ENCODE measurements around the gene PRPSAP2. TPM values are rescaled to one million over a fixed set of nuclear protein-coding genes. Genes with fewer than 3 reads are reported as not detected.
A peak's percentile ranks its signal among the peaks of the same experiment; 100 is the strongest.
"Not testable (repeated sequence)": the region's sequence is repeated elsewhere in the genome, so short reads cannot be mapped to it uniquely, and the experiment has no call there.

Gene PRPSAP2
- total and polyA plus RNA-seq, 3 experiments from 2014 or later = 38.4 to 51.6 (median 49.7) TPM

GRCh38 chr17:18864996-18865395 lies 7.1 kb downstream of the PRPSAP2 start:
- POLR2A ChIA-PET; H3K36me3 ChIP-seq (ENCODE audit: insufficient read depth, low read length); CTCF ChIA-PET; H3K27ac Mint-ChIP-seq; H3K27ac ChIP-seq (ENCODE audit: low read depth, low read length); H3K4me3 ChIP-seq (ENCODE audit: low read length); H3K4me3 Mint-ChIP-seq; H3K27me3 Mint-ChIP-seq; H3K9me3 ChIP-seq (ENCODE audit: low read length); DNase-seq; H3K9me3 Mint-ChIP-seq; H3K27me3 ChIP-seq (ENCODE audit: insufficient read depth, low read length, poor library complexity, severe bottlenecking): not testable (repeated sequence)
- peaks cover 11% of the 10 kb centered on the region for H3K4me1 ChIP-seq (ENCODE audit: insufficient read depth, low read length)
- Mint-ChIP-seq H3K4me1 (peaks cover 22 to 43% (median 36%) of the 10 kb centered on the region in 3 donors), H3K36me3 (peaks cover 3 to 39% (median 6%) of the 10 kb centered on the region in 3 donors)

GRCh38 chr17:18866866-18867813 lies 9.2 kb downstream of the PRPSAP2 start:
- POLR2A ChIA-PET = no interaction called here
- Mint-ChIP-seq H3K4me3 (no peak overlapping the region), H3K4me1 (peaks cover 7 to 25% (median 17%) of the 10 kb centered on the region in 3 donors), H3K36me3 (peaks cover 3 to 53% (median 10%) of the 10 kb centered on the region in 3 donors), H3K9me3 (no peaks in the 10 kb centered on the region), H3K27me3 (no peaks in the 10 kb centered on the region), H3K27ac (peak overlapping the region in 3 of 8 donors; percentile 47 to 71 (median 55))
- Histone ChIP-seq H3K27me3 (ENCODE audit: insufficient read depth, low read length, poor library complexity, severe bottlenecking) (no peaks in the 10 kb centered on the region), H3K36me3 (ENCODE audit: insufficient read depth, low read length) (no peaks in the 10 kb centered on the region), H3K4me3 (ENCODE audit: low read length) (no peak overlapping the region), H3K4me1 (ENCODE audit: insufficient read depth, low read length) (no peaks in the 10 kb centered on the region), H3K27ac (ENCODE audit: low read depth, low read length) (no peak overlapping the region), H3K9me3 (ENCODE audit: low read length) (no peaks in the 10 kb centered on the region)
- DNase-seq = no peak
- CTCF ChIA-PET = interaction anchor here (0.9 to 1.1 kb wide), 3 partner anchors 8 to 94 kb away, joined by 3 to 5 read pairs (median 4); partner anchors contain the start of gene PRPSAP2

GRCh38 chr17:18877104-18877645 lies 19.2 kb downstream of the PRPSAP2 start:
- no peaks in the 10 kb centered on the region for H3K27me3 Mint-ChIP-seq
- peaks cover 36% of the 10 kb centered on the region for H3K36me3 ChIP-seq (ENCODE audit: insufficient read depth, low read length)

GRCh38 chr17:18888766-18889290 lies 30.9 kb downstream of the PRPSAP2 start:
- no peaks in the 10 kb centered on the region for H3K9me3 ChIP-seq (ENCODE audit: low read length)
- H3K4me3 ChIP-seq (ENCODE audit: low read length) = no peak overlapping the region
- H3K27me3 Mint-ChIP-seq = no peaks in the 10 kb centered on the region
- POLR2A ChIA-PET = no interaction called here
- no peaks in the 10 kb centered on the region for H3K9me3 Mint-ChIP-seq
- H3K36me3 ChIP-seq (ENCODE audit: insufficient read depth, low read length) = peaks cover 17% of the 10 kb centered on the region
- H3K27ac ChIP-seq (ENCODE audit: low read depth, low read length) = no peak overlapping the region
- DNase-seq = no peak
- H3K27ac Mint-ChIP-seq = peak overlapping the region in 1 of 8 donors; percentile 19
- CTCF ChIA-PET = no interaction called here
- H3K4me1 Mint-ChIP-seq = peaks cover 2 to 14% (median 9%) of the 10 kb centered on the region in 3 donors
- no peaks in the 10 kb centered on the region for H3K4me1 ChIP-seq (ENCODE audit: insufficient read depth, low read length)
- H3K27me3 ChIP-seq (ENCODE audit: insufficient read depth, low read length, poor library complexity, severe bottlenecking) = no peaks in the 10 kb centered on the region
- H3K36me3 Mint-ChIP-seq = peaks cover 8 to 63% (median 21%) of the 10 kb centered on the region in 3 donors
- no peak overlapping the region for H3K4me3 Mint-ChIP-seq

More at GRCh38 chr17:18877104-18877645, 19.2 kb downstream of the PRPSAP2 start:
- no peak for DNase-seq
- H3K9me3 ChIP-seq (ENCODE audit: low read length) = no peaks in the 10 kb centered on the region
- Mint-ChIP-seq H3K9me3 (no peaks in the 10 kb centered on the region), H3K4me3 (no peak overlapping the region), H3K27ac (peak overlapping the region in 1 of 8 donors; percentile 55), H3K4me1 (peaks cover 0 to 4% (median 2%) of the 10 kb centered on the region in 3 donors), H3K36me3 (peaks cover 4 to 70% (median 16%) of the 10 kb centered on the region in 3 donors)
- H3K4me3 ChIP-seq (ENCODE audit: low read length) = no peak overlapping the region
- CTCF ChIA-PET = no interaction called here
- H3K27ac ChIP-seq (ENCODE audit: low read depth, low read length) = no peak overlapping the region
- H3K4me1 ChIP-seq (ENCODE audit: insufficient read depth, low read length) = no peaks in the 10 kb centered on the region
- POLR2A ChIA-PET = no interaction called here
- no peaks in the 10 kb centered on the region for H3K27me3 ChIP-seq (ENCODE audit: insufficient read depth, low read length, poor library complexity, severe bottlenecking)

GRCh38 chr17:18889658-18890057 lies 31.7 kb downstream of the PRPSAP2 start:
- Mint-ChIP-seq H3K4me1 (peaks cover 2 to 14% (median 9%) of the 10 kb centered on the region in 3 donors), H3K27ac (no peak overlapping the region), H3K9me3 (no peaks in the 10 kb centered on the region), H3K36me3 (peaks cover 8 to 61% (median 21%) of the 10 kb centered on the region in 3 donors), H3K4me3 (no peak overlapping the region), H3K27me3 (no peaks in the 10 kb centered on the region)
- Histone ChIP-seq H3K27ac (ENCODE audit: low read depth, low read length) (no peak overlapping the region), H3K9me3 (ENCODE audit: low read length) (no peaks in the 10 kb centered on the region), H3K4me1 (ENCODE audit: insufficient read depth, low read length) (no peaks in the 10 kb centered on the region), H3K4me3 (ENCODE audit: low read length) (no peak overlapping the region), H3K27me3 (ENCODE audit: insufficient read depth, low read length, poor library complexity, severe bottlenecking) (no peaks in the 10 kb centered on the region), H3K36me3 (ENCODE audit: insufficient read depth, low read length) (peaks cover 14% of the 10 kb centered on the region)
- no peak for DNase-seq
- POLR2A ChIA-PET = no interaction called here
- CTCF ChIA-PET = no interaction called here

DNA sequence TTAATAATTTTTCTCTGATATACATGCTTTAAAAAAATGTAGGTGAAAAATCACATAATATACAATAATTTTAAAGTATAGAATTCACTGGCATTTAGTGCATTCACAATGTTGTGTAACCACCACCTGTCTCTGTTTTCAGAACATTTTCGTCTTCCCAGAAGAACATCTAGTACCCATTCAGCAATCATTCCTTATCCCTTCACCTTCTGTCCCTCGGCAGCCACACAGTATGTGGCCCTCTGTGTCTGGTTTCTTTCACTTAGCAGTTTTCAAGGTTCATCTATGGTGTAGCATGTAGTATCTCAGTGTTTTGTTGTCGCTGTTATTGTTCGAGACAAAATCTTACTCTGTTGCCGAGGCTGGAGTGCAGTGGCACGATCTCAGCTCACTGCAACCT lies 33.6 kb downstream of the PRPSAP2 start:
- Histone ChIP-seq H3K9me3 (ENCODE audit: low read length) (no peaks in the 10 kb centered on the region), H3K27ac (ENCODE audit: low read depth, low read length) (no peak overlapping the region), H3K36me3 (ENCODE audit: insufficient read depth, low read length) (peaks cover 11% of the 10 kb centered on the region), H3K4me1 (ENCODE audit: insufficient read depth, low read length) (no peaks in the 10 kb centered on the region), H3K27me3 (ENCODE audit: insufficient read depth, low read length, poor library complexity, severe bottlenecking) (no peaks in the 10 kb centered on the region), H3K4me3 (ENCODE audit: low read length) (no peak overlapping the region)
- H3K4me1 Mint-ChIP-seq = peaks cover 5 to 19% (median 15%) of the 10 kb centered on the region in 3 donors
- ChIA-PET POLR2A (no interaction called here), CTCF (no interaction called here)
- no peak overlapping the region for H3K4me3 Mint-ChIP-seq
- no peaks in the 10 kb centered on the region for H3K27me3 Mint-ChIP-seq
- DNase-seq = no peak
- peak overlapping the region in 2 of 8 donors; percentile 3 to 47 for H3K27ac Mint-ChIP-seq
- no peaks in the 10 kb centered on the region for H3K9me3 Mint-ChIP-seq
- peaks cover 8 to 60% (median 19%) of the 10 kb centered on the region in 3 donors for H3K36me3 Mint-ChIP-seq

DNA sequence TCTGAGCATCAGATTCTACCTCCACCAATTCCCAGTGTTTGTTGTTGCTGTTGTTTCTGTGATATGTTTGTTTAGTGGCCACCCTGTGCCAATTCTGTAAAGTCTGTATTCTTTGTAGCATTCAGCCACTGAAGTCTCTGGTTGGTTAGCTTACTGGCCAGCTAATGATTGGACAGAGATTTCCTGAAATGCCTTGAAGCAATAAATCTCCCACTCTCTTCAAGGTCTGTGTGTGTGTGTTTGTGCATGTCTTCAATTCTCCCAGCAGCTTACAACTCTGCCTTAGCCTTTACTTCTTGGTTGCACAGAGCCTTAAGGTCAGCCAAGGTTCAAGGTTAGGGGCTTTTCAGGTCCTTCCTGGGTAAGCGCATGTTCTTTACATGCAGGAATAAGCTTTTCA lies 38.2 kb downstream of the PRPSAP2 start:
- H3K27ac Mint-ChIP-seq = no peak overlapping the region
- Histone ChIP-seq H3K9me3 (ENCODE audit: low read length) (no peaks in the 10 kb centered on the region), H3K4me3 (ENCODE audit: low read length) (no peak overlapping the region), H3K36me3 (ENCODE audit: insufficient read depth, low read length) (peaks cover 6% of the 10 kb centered on the region), H3K27me3 (ENCODE audit: insufficient read depth, low read length, poor library complexity, severe bottlenecking) (no peaks in the 10 kb centered on the region), H3K27ac (ENCODE audit: low read depth, low read length) (no peak overlapping the region), H3K4me1 (ENCODE audit: insufficient read depth, low read length) (peaks cover 15% of the 10 kb centered on the region)
- H3K9me3 Mint-ChIP-seq = no peaks in the 10 kb centered on the region
- H3K36me3 Mint-ChIP-seq = peaks cover 11 to 54% (median 16%) of the 10 kb centered on the region in 3 donors
- CTCF ChIA-PET = interaction anchor here (0.7 to 1.9 kb wide), 3 partner anchors 35 to 622 kb away, joined by 3 to 4 read pairs (median 3); no protein-coding TSS in a partner anchor
- no peaks in the 10 kb centered on the region for H3K27me3 Mint-ChIP-seq
- DNase-seq = no peak
- H3K4me1 Mint-ChIP-seq = peaks cover 17 to 49% (median 40%) of the 10 kb centered on the region in 3 donors
- H3K4me3 Mint-ChIP-seq = no peak overlapping the region
- POLR2A ChIA-PET = interaction anchor here (0.7 kb wide), 1 partner anchor 79 kb away, joined by 8 read pairs; no protein-coding TSS in a partner anchor

- Histone ChIP-seq H3K4me3 (ENCODE audit: low read length) (no peak overlapping the region), H3K27ac (ENCODE audit: low read depth, low read length) (no peak overlapping the region), H3K4me1 (ENCODE audit: insufficient read depth, low read length) (peaks cover 23% of the 10 kb centered on the region), H3K36me3 (ENCODE audit: insufficient read depth, low read length) (peaks cover 4% of the 10 kb centered on the region), H3K9me3 (ENCODE audit: low read length) (no peaks in the 10 kb centered on the region), H3K27me3 (ENCODE audit: insufficient read depth, low read length, poor library complexity, severe bottlenecking) (no peaks in the 10 kb centered on the region)
- CTCF ChIA-PET = interaction anchor here (1.5 kb wide), 1 partner anchor 36 kb away, joined by 3 read pairs; no protein-coding TSS in a partner anchor
- Mint-ChIP-seq H3K36me3 (peaks cover 11 to 47% (median 16%) of the 10 kb centered on the region in 3 donors), H3K27ac (peak overlapping the region in 1 of 8 donors; percentile 38), H3K9me3 (no peaks in the 10 kb centered on the region), H3K27me3 (no peaks in the 10 kb centered on the region), H3K4me1 (peaks cover 25 to 53% (median 48%) of the 10 kb centered on the region in 3 donors), H3K4me3 (no peak overlapping the region)
- POLR2A ChIA-PET = no interaction called here
- DNase-seq = no peak
Measured at GRCh38 chr17:18896947-18897346, 39.0 kb downstream of the PRPSAP2 start.

All from CD8-positive, alpha-beta memory T cell (primary cell).